Neural progenitor cell (in vitro differentiated cells): ENCODE data around the gene IVNS1ABP. TPM values are rescaled to one million over a fixed set of nuclear protein-coding genes. Genes with fewer than 3 reads are reported as not detected.

Experiments
- DNase-seq: peaks from one replicate; pipeline ENCODE4 v3.0.0-alpha.2; 2016; ENCODE audit warnings: low spot score
- H2AFZ ChIP-seq: fragments of 200-600 bp; sonication (generic); replicated peaks from 2 replicates; pipeline ENCODE4 v1.6.1; 2016; ENCODE audit warnings: antibody characterized with exemption
- H3F3A ChIP-seq: fragments of 200-600 bp; sonication (generic); 2 replicates; pipeline ENCODE4 v1.6.1; 2016; ENCODE audit warnings: antibody characterized with exemption, low read depth
- H3K27ac ChIP-seq: fragments of 200-600 bp; sonication (generic); 2 replicates; pipeline ENCODE4 v1.5.1; 2016; ENCODE audit warnings: mild to moderate bottlenecking
- H3K27me3 ChIP-seq: fragments of 200-600 bp; sonication (generic); 2 replicates; pipeline ENCODE4 v1.6.1; 2016; ENCODE audit warnings: mild to moderate bottlenecking, moderate library complexity
- H3K36me3 ChIP-seq: fragments of 200-600 bp; sonication (generic); 2 replicates; pipeline ENCODE4 v1.5.1; 2016
- H3K4me1 ChIP-seq: fragments of 200-600 bp; sonication (generic); 2 replicates; pipeline ENCODE4 v1.6.1; 2016; ENCODE audit warnings: mixed run types
- H3K4me2 ChIP-seq: fragments of 200-600 bp; sonication (generic); 2 replicates; pipeline ENCODE4 v1.6.1; 2016
- H3K4me3 ChIP-seq: fragments of 200-600 bp; sonication (generic); 2 replicates; pipeline ENCODE4 v1.5.1; 2016
- H3K79me2 ChIP-seq: fragments of 200-600 bp; sonication (generic); 2 replicates; pipeline ENCODE4 v1.6.1; 2016; ENCODE audit warnings: low read depth
- H3K9ac ChIP-seq: fragments of 200-600 bp; sonication (generic); 2 replicates; pipeline ENCODE4 v1.6.1; 2016
- H3K9me3 ChIP-seq: fragments of 200-600 bp; sonication (generic); 2 replicates; pipeline ENCODE4 v1.5.1; 2016; ENCODE audit warnings: low read depth
- H4K20me1 ChIP-seq: fragments of 200-600 bp; sonication (generic); 2 replicates; pipeline ENCODE4 v1.6.1; 2016; ENCODE audit warnings: low read depth
- H3K27ac Mint-ChIP-seq: 3 replicates; pipeline ENCODE4 v1.8.0; 2021; ENCODE audit warnings: mixed read lengths
- H3K27me3 Mint-ChIP-seq: 2 replicates; pipeline ENCODE4 v1.8.0; 2022; ENCODE audit warnings: low read depth, mild to moderate bottlenecking, inconsistent platforms, moderate library complexity, mixed read lengths; ENCODE audit not compliant: insufficient read depth
- H3K36me3 Mint-ChIP-seq: 3 replicates; pipeline ENCODE4 v1.8.0; 2021; ENCODE audit warnings: mixed read lengths
- H3K4me1 Mint-ChIP-seq: 3 replicates; pipeline ENCODE4 v1.8.0; 2021; ENCODE audit warnings: mixed read lengths
- H3K4me3 Mint-ChIP-seq: 3 replicates; pipeline ENCODE4 v1.8.0; 2021; ENCODE audit warnings: mild to moderate bottlenecking, moderate library complexity, mixed read lengths
- H3K9me3 Mint-ChIP-seq: 3 replicates; pipeline ENCODE4 v1.8.0; 2020; ENCODE audit warnings: mixed read lengths
- CTCF ChIP-seq: fragments of 200-600 bp; sonication (generic); IDR thresholded peaks from 2 replicates; pipeline ENCODE4 v1.5.1; 2017; ENCODE audit warnings: antibody characterized with exemption, mild to moderate bottlenecking
- EZH2 ChIP-seq: fragments of 200-600 bp; sonication (generic); IDR thresholded peaks from 2 replicates; pipeline ENCODE4 v1.6.1; 2017; ENCODE audit warnings: antibody characterized with exemption, mild to moderate bottlenecking, moderate library complexity
- EZH2phosphoT487 ChIP-seq: fragments of 200-600 bp; sonication (generic); IDR thresholded peaks from 2 replicates; pipeline ENCODE4 v1.6.1; 2017; ENCODE audit warnings: antibody characterized with exemption
- total RNA-seq: library from RNA; depleted of rRNA; stranded (reverse); fragments of >200 nt; gene quantifications from 2 replicates; pipeline ENCODE4 v1.2.3, GENCODE V29; 2015; ENCODE audit warnings: low replicate concordance

IVNS1ABP gene
- total RNA-seq, 1 donor from 2014 or later, result 193 TPM

GRCh38 chr1:185353124-185353523 is 36.1 kb upstream of the IVNS1ABP start:
- H3K4me3 Mint-ChIP-seq, result no peak overlapping the region
- H3K9me3 ChIP-seq, result no peaks in the 10 kb centered on the region
- no peaks in the 10 kb centered on the region for H3K79me2 ChIP-seq
- no peak overlapping the region for H2AFZ ChIP-seq
- TF ChIP-seq EZH2phosphoT487 (no peak), EZH2 (no peak)
- H3F3A ChIP-seq, result no peaks in the 10 kb centered on the region
- no peaks in the 10 kb centered on the region for H3K36me3 Mint-ChIP-seq
- no peaks in the 10 kb centered on the region for H3K36me3 ChIP-seq
- H3K27ac Mint-ChIP-seq, result no peak overlapping the region
- H3K27ac ChIP-seq, result no peak overlapping the region
- H3K9ac ChIP-seq, result no peak overlapping the region
- no peak overlapping the region for H3K4me3 ChIP-seq
- H3K27me3 Mint-ChIP-seq, result peaks cover 2% of the 10 kb centered on the region
- no peaks in the 10 kb centered on the region for H4K20me1 ChIP-seq
- H3K27me3 ChIP-seq, result no peaks in the 10 kb centered on the region
- H3K4me1 Mint-ChIP-seq, result peaks cover 17% of the 10 kb centered on the region
- H3K4me1 ChIP-seq, result no peaks in the 10 kb centered on the region
- no peak overlapping the region for H3K4me2 ChIP-seq
- no peaks in the 10 kb centered on the region for H3K9me3 Mint-ChIP-seq
- no peak for DNase-seq

- Histone ChIP-seq H3K79me2 (no peaks in the 10 kb centered on the region), H3K9me3 (no peaks in the 10 kb centered on the region), H3K9ac (no peak overlapping the region), H3K27ac (no peak overlapping the region), H2AFZ (no peak overlapping the region), H3K4me2 (no peak overlapping the region), H3K27me3 (no peaks in the 10 kb centered on the region), H3K4me3 (no peak overlapping the region), H3K36me3 (no peaks in the 10 kb centered on the region), H3K4me1 (no peaks in the 10 kb centered on the region), H4K20me1 (no peaks in the 10 kb centered on the region), H3F3A (no peaks in the 10 kb centered on the region)
- Mint-ChIP-seq H3K36me3 (no peaks in the 10 kb centered on the region), H3K9me3 (no peaks in the 10 kb centered on the region), H3K4me3 (no peak overlapping the region), H3K4me1 (peaks cover 17% of the 10 kb centered on the region), H3K27me3 (peaks cover 2% of the 10 kb centered on the region), H3K27ac (no peak overlapping the region)
- TF ChIP-seq EZH2phosphoT487 (no peak), CTCF (no peak), EZH2 (no peak)
- no peak for DNase-seq
These were observed 34.9 kb upstream of the IVNS1ABP start for GRCh38 chr1:185351734-185352466.

GRCh38 chr1:185350027-185350442 is 33.0 kb upstream of the IVNS1ABP start:
- no peaks in the 10 kb centered on the region for H3K9me3 Mint-ChIP-seq

GRCh38 chr1:185349556-185349955 is 32.5 kb upstream of the IVNS1ABP start:
- H3K4me1 Mint-ChIP-seq, result peaks cover 17% of the 10 kb centered on the region
- DNase-seq, result no peak
- H3K27me3 Mint-ChIP-seq, result no peaks in the 10 kb centered on the region

More at GRCh38 chr1:185350027-185350442, 33.0 kb upstream of the IVNS1ABP start:
- H3K4me3 Mint-ChIP-seq, result no peak overlapping the region
- peaks cover 17% of the 10 kb centered on the region for H3K4me1 Mint-ChIP-seq
- no peak overlapping the region for H3K4me3 ChIP-seq
- H3K36me3 ChIP-seq, result no peaks in the 10 kb centered on the region
- no peaks in the 10 kb centered on the region for H3K79me2 ChIP-seq
- no peak overlapping the region for H2AFZ ChIP-seq
- no peaks in the 10 kb centered on the region for H4K20me1 ChIP-seq
- H3K4me2 ChIP-seq, result no peak overlapping the region
- no peaks in the 10 kb centered on the region for H3K9me3 ChIP-seq
- no peaks in the 10 kb centered on the region for H3K27me3 Mint-ChIP-seq
- TF ChIP-seq EZH2 (no peak), EZH2phosphoT487 (no peak)
- H3K27me3 ChIP-seq, result no peaks in the 10 kb centered on the region
- no peaks in the 10 kb centered on the region for H3K36me3 Mint-ChIP-seq
- no peak overlapping the region for H3K27ac Mint-ChIP-seq
- no peak overlapping the region for H3K27ac ChIP-seq
- no peak overlapping the region for H3K9ac ChIP-seq
- DNase-seq, result no peak
- H3K4me1 ChIP-seq, result no peaks in the 10 kb centered on the region
- no peaks in the 10 kb centered on the region for H3F3A ChIP-seq

More at GRCh38 chr1:185349556-185349955, 32.5 kb upstream of the IVNS1ABP start:
- Histone ChIP-seq H3K9ac (no peak overlapping the region), H4K20me1 (no peaks in the 10 kb centered on the region), H3K4me2 (no peak overlapping the region), H3K27me3 (no peaks in the 10 kb centered on the region), H3K27ac (no peak overlapping the region), H3K4me3 (no peak overlapping the region), H3K79me2 (no peaks in the 10 kb centered on the region), H3F3A (no peaks in the 10 kb centered on the region), H3K36me3 (no peaks in the 10 kb centered on the region), H3K4me1 (no peaks in the 10 kb centered on the region), H2AFZ (no peak overlapping the region), H3K9me3 (no peaks in the 10 kb centered on the region)
- no peak for TF ChIP-seq EZH2phosphoT487
- no peaks in the 10 kb centered on the region for H3K9me3 Mint-ChIP-seq
- H3K36me3 Mint-ChIP-seq, result no peaks in the 10 kb centered on the region
- no peak overlapping the region for H3K4me3 Mint-ChIP-seq
- H3K27ac Mint-ChIP-seq, result no peak overlapping the region
